ENCODE results near the gene TFF1. TPM values are rescaled to one million over a fixed set of nuclear protein-coding genes. Genes with fewer than 3 reads are reported as not detected.

The TFF1 gene
- total RNA-seq, 1 experiment from 2014 or later: not detected

DNA sequence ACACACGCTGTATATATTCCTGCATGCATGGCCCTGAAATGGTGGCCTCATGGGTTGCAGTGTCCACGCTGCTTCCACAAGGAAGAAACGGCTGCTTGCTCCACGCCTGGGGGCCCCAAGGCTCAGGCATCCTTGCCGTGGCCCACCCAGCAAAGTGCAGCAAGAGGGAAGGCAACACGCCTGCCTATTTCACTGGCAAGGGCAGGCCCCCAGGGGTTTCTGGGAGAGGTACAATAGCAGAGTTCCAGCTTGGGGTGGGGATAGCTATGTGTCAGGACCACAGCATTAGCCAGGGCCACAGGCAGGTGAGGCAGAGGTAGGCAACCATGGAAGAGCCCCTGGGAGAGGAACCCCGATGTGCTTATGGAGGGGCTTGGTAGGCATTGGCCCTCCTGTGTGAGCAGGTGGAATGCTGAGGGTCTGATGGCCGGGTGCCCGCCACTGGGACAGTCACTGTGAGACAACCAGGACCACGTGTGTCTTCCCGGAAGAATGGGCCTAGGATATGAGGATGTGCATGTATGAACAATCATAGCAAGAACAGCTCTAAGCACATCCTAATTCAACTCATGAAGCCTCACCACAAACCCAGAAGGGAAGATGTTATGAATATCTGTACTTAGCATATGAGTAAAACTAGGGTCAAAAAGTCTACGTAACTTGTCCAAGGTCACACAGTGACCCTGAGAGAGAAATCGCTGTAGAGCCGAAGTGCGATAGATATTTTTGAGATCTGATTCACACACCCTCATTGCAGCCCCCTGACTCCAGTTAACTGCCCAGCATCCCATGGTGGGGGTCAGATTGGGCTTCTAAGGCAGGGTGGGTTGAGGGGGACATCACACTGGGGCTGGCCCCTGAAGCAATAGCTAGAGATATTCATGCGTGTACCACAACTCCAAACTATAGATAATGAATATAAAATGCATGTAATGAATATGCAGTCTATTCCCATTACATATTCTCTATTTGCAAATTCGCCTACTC is 27.3 kb downstream of the TFF1 start:
- CTCF ChIA-PET: interaction anchor here (0.6 to 1.6 kb wide), 3 partner anchors 29 to 111 kb away, joined by 3 to 5 read pairs (median 4); no protein-coding TSS in a partner anchor
- TF ChIP-seq, protein P1, sequence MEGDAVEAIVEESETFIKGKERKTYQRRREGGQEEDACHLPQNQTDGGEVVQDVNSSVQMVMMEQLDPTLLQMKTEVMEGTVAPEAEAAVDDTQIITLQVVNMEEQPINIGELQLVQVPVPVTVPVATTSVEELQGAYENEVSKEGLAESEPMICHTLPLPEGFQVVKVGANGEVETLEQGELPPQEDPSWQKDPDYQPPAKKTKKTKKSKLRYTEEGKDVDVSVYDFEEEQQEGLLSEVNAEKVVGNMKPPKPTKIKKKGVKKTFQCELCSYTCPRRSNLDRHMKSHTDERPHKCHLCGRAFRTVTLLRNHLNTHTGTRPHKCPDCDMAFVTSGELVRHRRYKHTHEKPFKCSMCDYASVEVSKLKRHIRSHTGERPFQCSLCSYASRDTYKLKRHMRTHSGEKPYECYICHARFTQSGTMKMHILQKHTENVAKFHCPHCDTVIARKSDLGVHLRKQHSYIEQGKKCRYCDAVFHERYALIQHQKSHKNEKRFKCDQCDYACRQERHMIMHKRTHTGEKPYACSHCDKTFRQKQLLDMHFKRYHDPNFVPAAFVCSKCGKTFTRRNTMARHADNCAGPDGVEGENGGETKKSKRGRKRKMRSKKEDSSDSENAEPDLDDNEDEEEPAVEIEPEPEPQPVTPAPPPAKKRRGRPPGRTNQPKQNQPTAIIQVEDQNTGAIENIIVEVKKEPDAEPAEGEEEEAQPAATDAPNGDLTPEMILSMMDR (IDR thresholded peaks at IDR 0.05; ENCODE audit: unreplicated experiment): no peak
- peaks cover 18% of the 10 kb centered on the region for H3K27me3 Mint-ChIP-seq (ENCODE audit: insufficient read depth, unreplicated experiment)
- H3K36me3 Mint-ChIP-seq (ENCODE audit: insufficient read depth, unreplicated experiment): no peaks in the 10 kb centered on the region
- POLR2A ChIA-PET: interaction anchor here (0.5 kb wide), 1 partner anchor 19 kb away, joined by 3 read pairs; no protein-coding TSS in a partner anchor
- DNase-seq (ENCODE audit: unreplicated experiment): no peak
- no peak overlapping the region for H3K4me3 Mint-ChIP-seq (ENCODE audit: unreplicated experiment)
- no peaks in the 10 kb centered on the region for H3K9me3 Mint-ChIP-seq (ENCODE audit: unreplicated experiment)
- no TSS peak for BruUV-seq (replicated peaks)
- no peak overlapping the region for H3K27ac Mint-ChIP-seq (ENCODE audit: low read depth, unreplicated experiment)
- intact Hi-C loops (cut with micrococcal nuclease): no loop called here
- no peaks in the 10 kb centered on the region for H3K4me1 Mint-ChIP-seq (ENCODE audit: insufficient read depth, unreplicated experiment)

DNA sequence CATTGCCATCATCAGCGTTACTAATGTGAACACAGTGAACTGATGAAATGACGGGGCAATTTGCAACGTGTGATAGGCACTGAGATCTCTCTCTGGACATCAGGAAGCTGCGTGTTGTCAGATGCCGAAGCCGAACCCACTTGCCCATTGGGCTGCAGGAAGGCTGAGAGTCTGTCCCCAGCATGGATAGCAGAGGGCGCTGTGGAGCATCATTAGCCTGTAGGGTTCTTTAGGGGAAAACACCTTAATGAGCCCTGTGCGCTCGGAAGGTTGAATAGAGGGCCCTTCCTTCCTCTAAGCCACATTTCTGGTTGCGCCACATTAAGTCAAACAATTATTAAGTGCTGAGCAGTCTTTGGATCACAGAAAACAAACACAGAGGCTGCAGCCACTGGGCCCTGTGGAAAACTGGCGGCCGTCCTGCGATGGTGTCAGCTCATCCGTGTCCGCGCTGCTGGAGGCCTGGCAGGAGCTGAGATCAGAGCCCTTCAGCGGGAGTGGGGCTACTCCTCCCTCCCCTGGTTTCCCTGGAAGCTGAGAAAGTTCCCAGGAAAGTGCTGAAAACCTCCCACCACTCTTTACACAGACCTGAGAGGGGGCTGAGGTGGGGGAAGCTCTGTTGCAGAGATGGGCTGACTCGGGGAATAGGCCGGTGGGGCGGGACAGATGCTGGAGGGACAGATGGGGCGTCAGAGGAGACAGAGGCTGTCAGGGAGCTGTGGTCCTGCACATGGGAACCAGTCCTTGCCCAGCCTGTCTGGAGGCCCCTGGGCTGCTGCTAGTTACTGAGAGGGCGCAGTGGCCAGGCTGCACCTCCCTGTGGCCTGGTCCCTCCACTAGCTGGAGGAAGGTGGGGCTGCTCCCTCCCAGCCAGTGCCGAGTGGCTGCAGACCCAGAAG is 28.3 kb downstream of the TFF1 start:
- ChIA-PET CTCF (interaction anchor here (0.6 to 1.6 kb wide), 3 partner anchors 8 to 112 kb away, joined by 3 to 4 read pairs (median 3); no protein-coding TSS in a partner anchor), POLR2A (interaction anchor here (0.5 kb wide), 1 partner anchor 19 kb away, joined by 3 read pairs; no protein-coding TSS in a partner anchor)
- H3K9me3 Mint-ChIP-seq (ENCODE audit: unreplicated experiment): no peaks in the 10 kb centered on the region
- no peak overlapping the region for H3K4me3 Mint-ChIP-seq (ENCODE audit: unreplicated experiment)
- peaks cover 27% of the 10 kb centered on the region for H3K27me3 Mint-ChIP-seq (ENCODE audit: insufficient read depth, unreplicated experiment)
- TF ChIP-seq, protein P1 (IDR thresholded peaks at IDR 0.05; ENCODE audit: unreplicated experiment): no peak
- H3K36me3 Mint-ChIP-seq (ENCODE audit: insufficient read depth, unreplicated experiment): no peaks in the 10 kb centered on the region
- intact Hi-C loops (cut with micrococcal nuclease): no loop called here
- no peak overlapping the region for H3K27ac Mint-ChIP-seq (ENCODE audit: low read depth, unreplicated experiment)
- H3K4me1 Mint-ChIP-seq (ENCODE audit: insufficient read depth, unreplicated experiment): no peaks in the 10 kb centered on the region
- BruUV-seq (replicated peaks): no TSS peak
- DNase-seq (ENCODE audit: unreplicated experiment): peak; percentile 48

DNA sequence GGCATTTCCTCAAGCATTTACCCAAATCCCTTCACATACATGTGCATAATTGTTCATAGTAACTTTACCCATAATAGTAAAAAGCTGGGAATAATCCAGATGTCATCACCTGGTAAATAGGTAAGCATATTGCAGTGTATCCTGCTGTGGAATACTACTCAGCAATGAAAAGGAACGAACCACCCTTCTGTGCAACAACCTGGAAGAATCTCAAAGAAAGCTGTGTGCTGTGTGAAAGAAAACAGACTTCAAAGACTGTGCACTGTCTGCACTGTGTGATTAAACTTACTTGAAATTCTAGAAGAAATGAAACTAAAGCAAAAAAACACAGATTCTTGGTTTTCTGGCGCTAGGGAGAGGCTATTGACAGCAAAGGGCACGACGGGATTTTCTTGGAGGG is 29.1 kb downstream of the TFF1 start:
- no peaks in the 10 kb centered on the region for H3K4me1 Mint-ChIP-seq (ENCODE audit: insufficient read depth, unreplicated experiment)
- H3K36me3 Mint-ChIP-seq (ENCODE audit: insufficient read depth, unreplicated experiment): no peaks in the 10 kb centered on the region
- H3K4me3 Mint-ChIP-seq (ENCODE audit: unreplicated experiment): no peak overlapping the region
- BruUV-seq (replicated peaks): no TSS peak
- POLR2A ChIA-PET: interaction anchor here (0.7 kb wide), 1 partner anchor 1369 kb away, joined by 3 read pairs; no protein-coding TSS in a partner anchor
- intact Hi-C loops (cut with micrococcal nuclease): no loop called here
- no peaks in the 10 kb centered on the region for H3K9me3 Mint-ChIP-seq (ENCODE audit: unreplicated experiment)
- no peak overlapping the region for H3K27ac Mint-ChIP-seq (ENCODE audit: low read depth, unreplicated experiment)
- DNase-seq (ENCODE audit: unreplicated experiment): no peak
- CTCF ChIA-PET: interaction anchor here (0.8 kb wide), 2 partner anchors 9 to 27 kb away, joined by 3 to 5 read pairs; no protein-coding TSS in a partner anchor
- H3K27me3 Mint-ChIP-seq (ENCODE audit: insufficient read depth, unreplicated experiment): peaks cover 31% of the 10 kb centered on the region
- TF ChIP-seq, protein P1 (IDR thresholded peaks at IDR 0.05; ENCODE audit: unreplicated experiment): no peak
